Measurements from ENCODE around the gene CACTIN.
A peak's percentile ranks its signal among the peaks of the same experiment; 100 is the strongest.
"Not testable (repeated sequence)": the region's sequence is repeated elsewhere in the genome, so short reads cannot be mapped to it uniquely, and the experiment has no call there.

Gene CACTIN

DNA sequence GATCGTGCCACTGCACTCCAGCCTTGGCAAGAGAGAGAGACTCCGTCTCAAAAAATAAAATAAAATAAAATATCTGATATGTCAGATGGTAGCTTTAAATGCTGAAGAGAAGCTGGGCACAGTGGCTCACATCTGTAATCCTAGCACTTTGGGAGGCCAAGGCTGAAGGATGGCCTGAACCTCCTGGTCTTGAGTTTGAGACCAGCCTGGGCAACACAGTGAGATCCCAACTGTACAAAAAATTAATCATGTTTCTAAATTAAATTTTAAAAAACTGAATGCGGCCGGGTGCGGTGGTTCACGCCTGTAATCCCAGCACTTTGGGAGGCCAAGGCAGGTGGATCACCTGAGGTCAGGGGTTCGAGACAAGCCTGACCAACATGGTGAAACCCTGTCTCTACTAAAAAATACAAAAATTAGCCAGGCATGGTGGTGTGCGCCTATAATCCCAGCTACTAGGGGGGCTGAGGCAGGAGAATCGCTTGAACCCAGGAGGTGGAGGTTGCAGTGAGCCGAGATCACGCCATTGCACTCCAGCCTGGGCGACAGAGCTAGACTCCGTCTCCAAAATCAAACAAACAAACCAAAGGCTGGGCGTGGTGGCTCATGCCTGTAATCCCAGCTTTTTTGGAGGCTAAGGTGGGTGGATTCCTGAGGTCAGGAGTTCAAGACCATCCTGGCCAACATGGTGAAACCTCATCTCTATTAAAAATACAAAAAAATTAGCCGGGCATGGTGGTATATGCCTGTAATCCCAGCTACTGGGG, 42.4 kb downstream of the CACTIN start:
- H3K36me3 Mint-ChIP-seq (ENCODE audit: insufficient read depth); DNase-seq; H3K27me3 Mint-ChIP-seq; H3K4me1 Mint-ChIP-seq (ENCODE audit: low read depth in 2 of 2); H3K9me3 Mint-ChIP-seq; H3K4me3 Mint-ChIP-seq; ATAC-seq (replicated peaks); H3K27ac Mint-ChIP-seq: not testable (repeated sequence)

DNA sequence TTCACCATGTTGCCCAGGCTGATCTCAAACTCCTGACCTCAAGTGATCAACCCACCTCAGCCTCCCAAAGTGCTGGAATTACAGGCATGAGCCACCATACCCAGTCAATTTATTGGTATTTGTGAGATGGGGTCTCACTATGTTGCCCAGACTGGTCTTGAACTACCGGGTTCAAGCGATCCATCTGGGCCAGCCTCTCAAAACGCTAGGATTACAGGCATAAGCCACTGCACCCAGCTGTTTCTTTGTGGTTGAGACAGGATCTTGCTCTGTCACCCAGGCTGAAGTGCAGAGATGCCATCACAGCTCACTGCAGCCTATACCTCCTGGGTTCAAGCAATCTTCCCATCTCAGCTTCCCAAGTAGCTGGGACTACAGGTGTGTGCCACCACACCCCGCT, 44.8 kb downstream of the CACTIN start:
- not testable (repeated sequence) for ATAC-seq (replicated peaks); H3K36me3 Mint-ChIP-seq (ENCODE audit: insufficient read depth); H3K27me3 Mint-ChIP-seq; H3K4me3 Mint-ChIP-seq; DNase-seq; H3K27ac Mint-ChIP-seq; H3K9me3 Mint-ChIP-seq; H3K4me1 Mint-ChIP-seq (ENCODE audit: low read depth in 2 of 2)

DNA sequence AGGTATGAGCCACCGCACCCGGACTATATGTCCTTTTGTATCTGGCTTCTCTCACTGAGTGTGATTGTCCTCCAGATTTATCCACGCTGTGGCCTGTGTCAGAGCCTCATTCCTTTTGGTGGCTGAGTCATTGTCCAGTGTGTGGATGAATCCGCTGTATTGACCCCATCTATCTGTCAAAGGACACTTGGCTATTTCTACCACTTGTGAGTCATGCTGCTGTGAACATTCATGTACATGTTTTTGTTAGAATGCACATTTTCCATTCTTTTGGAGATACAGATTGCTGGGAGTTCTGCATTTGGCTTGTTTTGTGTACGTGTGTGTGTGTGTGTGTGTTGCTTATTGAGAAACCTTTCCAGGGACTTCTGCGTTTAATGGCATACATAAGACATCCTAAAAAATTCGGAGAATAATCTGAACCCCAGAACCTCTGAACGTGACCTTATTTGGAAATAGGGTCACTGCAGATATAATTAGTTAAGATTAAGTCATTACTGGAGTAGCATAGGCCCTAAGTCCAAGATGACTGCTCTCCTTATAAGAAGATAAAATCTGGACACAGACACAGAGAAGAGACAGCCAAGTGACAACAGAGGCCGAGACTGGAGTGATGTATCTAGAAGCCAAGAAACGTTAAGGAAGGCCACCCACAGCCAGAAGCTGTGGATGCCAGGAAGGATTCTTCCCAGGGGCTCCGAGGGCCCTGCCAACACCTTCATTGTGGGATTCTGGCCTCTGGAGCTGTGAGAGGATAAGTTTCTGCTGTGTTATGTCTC, 46.2 kb downstream of the CACTIN start:
- no peak for DNase-seq
- Mint-ChIP-seq H3K27me3 (no peaks in the 10 kb centered on the region), H3K4me3 (no peak overlapping the region), H3K9me3 (no peaks in the 10 kb centered on the region), H3K4me1 (ENCODE audit: low read depth in 2 of 2) (no peaks in the 10 kb centered on the region), H3K27ac (no peak overlapping the region), H3K36me3 (ENCODE audit: insufficient read depth) (peaks cover 9% of the 10 kb centered on the region)
- no peak for ATAC-seq (replicated peaks)

DNA sequence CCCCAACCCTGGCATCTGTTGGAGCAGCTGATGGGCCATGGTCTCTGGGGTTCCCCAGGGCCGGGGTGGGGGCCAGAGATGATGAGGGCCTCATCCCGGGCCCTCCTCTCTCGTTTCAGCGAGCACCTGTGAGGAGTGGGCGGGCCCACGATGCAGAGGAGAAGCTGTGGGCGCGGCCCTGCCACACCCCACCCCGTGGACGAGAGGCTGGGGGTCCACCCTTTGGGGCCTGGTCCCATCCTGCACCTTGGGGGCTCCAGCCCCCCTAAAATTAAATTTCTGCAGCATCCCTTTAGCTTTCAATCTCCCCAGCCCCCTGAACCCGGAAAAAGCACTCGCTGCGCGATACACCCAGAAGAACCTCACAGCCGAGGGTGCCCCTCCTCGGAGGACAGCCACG, 48.2 kb downstream of the CACTIN start:
- Mint-ChIP-seq H3K36me3 (ENCODE audit: insufficient read depth) (peaks cover 20% of the 10 kb centered on the region), H3K27me3 (no peaks in the 10 kb centered on the region), H3K4me1 (ENCODE audit: low read depth in 2 of 2) (peaks cover 0 to 7% of the 10 kb centered on the region in 2 donors), H3K4me3 (no peak overlapping the region), H3K27ac (peak overlapping the region in 1 of 2 donors; percentile 33), H3K9me3 (no peaks in the 10 kb centered on the region)
- DNase-seq (no peak), ATAC-seq (replicated peaks) (no peak)

DNA sequence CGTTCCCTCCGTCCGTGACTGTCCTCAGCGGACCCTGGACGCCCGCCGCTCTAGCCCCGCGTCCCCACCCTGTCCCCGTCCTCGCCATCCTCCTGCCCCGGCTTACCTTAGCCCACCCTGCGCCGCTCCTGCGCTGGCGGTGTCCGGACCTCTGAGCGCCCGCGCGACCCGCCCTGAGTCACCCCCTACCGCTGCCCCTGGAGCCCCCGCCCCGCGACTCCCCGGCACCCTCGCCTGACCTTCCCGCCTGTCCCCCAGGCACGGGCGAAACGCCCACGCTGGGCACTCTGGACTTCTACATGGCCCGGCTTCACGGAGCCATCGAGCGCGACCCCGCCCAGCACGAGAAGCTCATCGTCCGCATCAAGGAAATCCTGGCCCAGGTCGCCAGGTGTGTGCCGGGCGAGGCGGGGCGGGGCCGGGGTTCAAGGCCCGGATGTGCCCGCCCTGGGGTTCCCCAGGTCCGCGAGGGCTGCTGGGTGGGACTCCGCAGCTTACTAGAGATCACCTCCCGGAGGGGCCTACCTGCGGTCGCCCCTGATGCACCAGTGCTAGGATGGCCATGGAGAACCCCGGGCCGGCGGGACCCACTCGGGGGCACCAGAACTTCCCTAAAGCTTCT, 48.8 kb downstream of the CACTIN start:
- peaks cover 0 to 7% of the 10 kb centered on the region in 2 donors for H3K4me1 Mint-ChIP-seq (ENCODE audit: low read depth in 2 of 2)

DNA sequence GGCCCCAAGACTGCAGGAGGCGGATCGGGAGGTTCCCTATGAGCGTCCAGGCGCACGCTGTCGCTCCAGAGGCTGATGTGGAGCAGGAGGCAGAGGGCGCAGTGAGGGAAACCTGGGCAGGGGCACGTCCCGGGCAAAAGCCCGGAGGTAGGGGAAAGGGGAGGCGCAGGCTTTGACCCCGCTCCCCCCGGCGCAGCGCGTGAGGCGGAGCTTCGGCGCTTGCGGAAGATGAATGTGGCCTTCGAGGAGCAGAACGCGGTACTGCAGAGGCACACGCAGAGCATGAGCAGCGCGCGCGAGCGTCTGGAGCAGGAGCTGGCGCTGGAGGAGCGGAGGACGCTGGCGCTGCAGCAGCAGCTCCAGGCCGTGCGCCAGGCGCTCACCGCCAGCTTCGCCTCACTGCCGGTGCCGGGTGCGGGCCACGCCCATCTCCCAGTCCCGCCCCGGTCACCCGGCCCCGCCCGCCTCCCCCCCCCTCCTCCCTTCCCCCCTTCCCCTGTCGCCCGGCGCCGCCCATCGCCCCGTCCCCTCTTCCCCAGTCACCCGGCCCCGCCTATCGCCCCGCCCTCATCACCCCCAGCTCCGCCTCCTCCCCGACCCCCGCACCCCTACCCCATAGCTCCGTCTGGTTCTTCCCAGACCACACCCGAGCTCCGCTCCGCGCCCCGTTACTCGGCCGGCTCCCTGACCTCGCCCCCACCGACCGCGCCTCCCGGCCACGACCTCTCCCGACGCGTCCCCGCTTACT, 49.7 kb downstream of the CACTIN start:
- Mint-ChIP-seq H3K9me3 (no peaks in the 10 kb centered on the region), H3K27me3 (no peaks in the 10 kb centered on the region), H3K4me1 (ENCODE audit: low read depth in 2 of 2) (peaks cover 0 to 13% of the 10 kb centered on the region in 2 donors), H3K4me3 (no peak overlapping the region), H3K36me3 (ENCODE audit: insufficient read depth) (peaks cover 25% of the 10 kb centered on the region), H3K27ac (no peak overlapping the region)
- ATAC-seq (replicated peaks) (no peak), DNase-seq (no peak)

More for the DNA sequence above, 48.8 kb downstream of the CACTIN start:
- H3K27me3 Mint-ChIP-seq: no peaks in the 10 kb centered on the region
- no peaks in the 10 kb centered on the region for H3K9me3 Mint-ChIP-seq
- no peak overlapping the region for H3K4me3 Mint-ChIP-seq
- no peak overlapping the region for H3K27ac Mint-ChIP-seq
- H3K36me3 Mint-ChIP-seq (ENCODE audit: insufficient read depth): peaks cover 20% of the 10 kb centered on the region
- DNase-seq: no peak
- no peak for ATAC-seq (replicated peaks)

DNA sequence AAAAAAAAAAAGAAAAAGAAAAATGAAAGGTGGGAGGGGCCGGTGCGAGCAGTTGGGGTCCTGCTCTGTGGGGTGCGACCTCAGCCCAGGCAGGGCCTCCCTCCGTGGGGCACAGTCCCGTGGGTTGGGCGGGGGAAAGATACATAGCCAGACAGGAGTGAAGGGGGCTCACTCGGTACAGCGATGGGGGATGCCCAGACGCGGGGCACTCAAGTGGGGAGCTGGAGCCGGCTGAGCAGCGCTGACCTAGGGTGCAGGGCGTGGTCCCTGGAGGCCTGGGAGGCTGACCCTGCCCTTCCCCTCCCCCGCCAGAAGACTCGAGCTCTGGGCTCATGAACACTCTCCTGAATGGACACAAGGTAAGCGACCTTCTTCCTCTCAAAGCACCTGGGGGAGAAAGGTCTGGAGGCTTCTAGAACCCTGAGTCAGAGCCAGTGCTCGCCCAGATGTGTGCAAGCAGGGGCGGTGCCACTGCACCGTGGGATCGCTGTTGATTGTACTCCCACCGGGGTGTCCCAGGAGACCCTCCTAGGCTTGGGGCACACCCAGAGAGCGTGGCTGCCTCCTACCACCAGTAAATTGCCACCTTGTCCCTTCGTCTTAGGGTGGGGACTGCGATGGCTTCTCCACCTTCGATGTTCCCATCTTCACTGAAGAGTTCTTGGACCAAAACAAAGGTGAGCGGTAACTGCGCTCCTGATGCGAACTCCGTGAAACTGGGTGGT, 50.5 kb downstream of the CACTIN start:
- Mint-ChIP-seq H3K4me1 (ENCODE audit: low read depth in 2 of 2) (peaks cover 0 to 13% of the 10 kb centered on the region in 2 donors), H3K4me3 (no peak overlapping the region), H3K27me3 (no peaks in the 10 kb centered on the region), H3K9me3 (no peaks in the 10 kb centered on the region), H3K36me3 (ENCODE audit: insufficient read depth) (peaks cover 25% of the 10 kb centered on the region), H3K27ac (no peak overlapping the region)
- DNase-seq: no peak
- ATAC-seq (replicated peaks): no peak

DNA sequence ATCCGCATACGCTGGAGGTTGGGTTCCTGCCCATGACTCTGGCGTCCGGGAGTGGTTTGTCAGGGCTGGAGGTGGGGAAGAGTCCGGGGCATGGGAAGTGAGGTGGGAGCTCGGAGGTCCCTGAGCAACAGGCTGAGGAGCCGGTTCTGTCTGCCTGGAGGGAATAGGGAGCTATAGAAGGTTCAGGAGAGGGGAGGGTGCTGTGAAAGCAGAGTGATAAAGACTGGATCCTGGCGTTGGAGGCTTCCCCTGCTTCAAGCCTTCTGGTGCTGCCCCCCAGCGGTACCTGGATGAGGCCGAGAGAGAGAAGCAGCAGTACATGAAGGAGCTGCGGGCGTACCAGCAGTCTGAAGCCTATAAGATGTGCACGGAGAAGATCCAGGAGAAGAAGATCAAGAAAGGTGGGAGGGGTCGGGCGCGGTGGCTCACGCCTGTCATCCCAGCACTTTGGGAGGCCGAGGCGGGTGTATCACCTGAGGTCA, 51.3 kb downstream of the CACTIN start:
- DNase-seq: peak in 1 of 3 experiments; percentile 31
- H3K36me3 Mint-ChIP-seq (ENCODE audit: insufficient read depth): peaks cover 25% of the 10 kb centered on the region
- no peaks in the 10 kb centered on the region for H3K9me3 Mint-ChIP-seq
- peak overlapping the region; percentile 28 to 75 for H3K4me3 Mint-ChIP-seq
- no peaks in the 10 kb centered on the region for H3K27me3 Mint-ChIP-seq
- peak overlapping the region in 1 of 2 donors; percentile 62 for H3K27ac Mint-ChIP-seq
- no peak for ATAC-seq (replicated peaks)
- H3K4me1 Mint-ChIP-seq (ENCODE audit: low read depth in 2 of 2): peaks cover 0 to 13% of the 10 kb centered on the region in 2 donors

DNA sequence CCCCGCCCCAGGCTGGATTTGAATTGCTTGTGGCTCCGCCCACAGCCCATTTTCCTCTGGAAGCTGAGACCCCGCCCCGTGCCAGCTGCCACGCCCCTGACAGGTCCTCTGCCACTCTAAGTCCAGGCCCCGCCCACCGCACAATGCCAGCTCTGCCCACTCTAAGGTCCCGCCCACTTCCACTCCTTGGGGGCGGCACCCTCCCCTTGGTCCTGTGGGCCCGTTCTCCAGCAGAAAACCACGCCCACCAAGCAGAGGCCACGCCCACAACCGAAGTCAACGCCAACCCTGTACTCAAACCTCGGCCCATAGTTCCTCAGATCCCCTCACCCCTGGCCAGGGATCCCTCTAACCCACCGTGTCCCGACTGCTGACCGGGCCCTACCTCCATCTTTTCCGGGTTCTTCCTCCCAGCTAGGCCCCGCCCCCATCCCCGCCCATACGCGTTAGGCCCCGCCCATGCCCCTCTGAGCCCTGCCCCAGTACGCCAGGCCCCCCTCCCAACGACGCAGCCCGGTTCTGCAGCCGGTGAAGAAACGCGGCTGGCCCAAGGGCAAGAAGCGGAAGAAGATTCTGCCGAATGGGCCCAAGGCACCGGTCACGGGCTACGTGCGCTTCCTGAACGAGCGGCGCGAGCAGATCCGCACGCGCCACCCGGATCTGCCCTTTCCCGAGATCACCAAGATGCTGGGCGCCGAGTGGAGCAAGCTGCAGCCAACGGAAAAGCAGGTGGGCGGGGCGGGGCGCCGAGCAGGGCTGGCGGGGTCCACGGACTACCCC, 52.5 kb downstream of the CACTIN start:
- H3K4me3 Mint-ChIP-seq: peak overlapping the region; percentile 75 to 79
- peak overlapping the region; percentile 49 for H3K27ac Mint-ChIP-seq
- H3K27me3 Mint-ChIP-seq: no peaks in the 10 kb centered on the region
- H3K9me3 Mint-ChIP-seq: no peaks in the 10 kb centered on the region
- DNase-seq (peak; percentile 68 to 76 (median 76)), ATAC-seq (replicated peaks) (peak; percentile 11)
- peaks cover 0 to 13% of the 10 kb centered on the region in 2 donors for H3K4me1 Mint-ChIP-seq (ENCODE audit: low read depth in 2 of 2)
- peaks cover 28% of the 10 kb centered on the region for H3K36me3 Mint-ChIP-seq (ENCODE audit: insufficient read depth)

DNA sequence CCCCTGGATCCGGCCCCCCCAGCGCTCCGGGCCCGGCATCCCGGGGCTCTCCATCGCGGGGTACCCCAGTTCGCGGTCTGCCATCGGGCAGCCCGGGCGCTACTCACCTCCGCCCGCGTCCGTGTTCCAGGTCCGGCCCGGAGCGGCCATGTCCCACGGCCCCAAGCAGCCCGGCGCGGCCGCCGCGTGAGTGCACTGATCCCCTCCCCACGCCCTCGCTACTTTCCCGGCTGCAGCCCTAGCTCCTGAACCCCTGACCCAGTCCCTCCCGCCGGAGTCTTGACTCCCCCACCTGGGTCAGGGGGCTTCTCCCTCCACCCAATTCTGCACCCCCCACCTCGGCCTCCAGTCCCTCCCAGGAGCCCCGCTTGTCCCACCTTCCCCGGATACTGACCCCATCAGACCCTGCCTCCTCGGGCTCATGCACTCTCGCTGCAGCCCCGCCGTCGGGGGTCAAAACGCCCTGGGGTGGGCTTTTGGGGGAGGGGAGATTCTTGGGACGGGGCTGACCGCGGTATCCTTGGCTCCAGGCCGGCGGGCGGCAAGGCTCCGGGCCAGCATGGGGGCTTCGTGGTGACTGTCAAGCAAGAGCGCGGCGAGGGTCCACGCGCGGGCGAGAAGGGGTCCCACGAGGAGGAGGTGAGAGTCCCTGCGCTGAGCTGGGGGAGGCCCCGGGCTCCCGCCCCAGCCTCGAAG, 53.3 kb downstream of the CACTIN start:
- H3K4me1 Mint-ChIP-seq (ENCODE audit: low read depth in 2 of 2): peaks cover 0 to 13% of the 10 kb centered on the region in 2 donors
- H3K9me3 Mint-ChIP-seq: no peaks in the 10 kb centered on the region
- peak overlapping the region; percentile 75 to 79 for H3K4me3 Mint-ChIP-seq
- peak; percentile 1 for ATAC-seq (replicated peaks)
- no peaks in the 10 kb centered on the region for H3K27me3 Mint-ChIP-seq
- DNase-seq: no peak
- H3K36me3 Mint-ChIP-seq (ENCODE audit: insufficient read depth): peaks cover 28% of the 10 kb centered on the region
- peak overlapping the region in 1 of 2 donors; percentile 49 for H3K27ac Mint-ChIP-seq

DNA sequence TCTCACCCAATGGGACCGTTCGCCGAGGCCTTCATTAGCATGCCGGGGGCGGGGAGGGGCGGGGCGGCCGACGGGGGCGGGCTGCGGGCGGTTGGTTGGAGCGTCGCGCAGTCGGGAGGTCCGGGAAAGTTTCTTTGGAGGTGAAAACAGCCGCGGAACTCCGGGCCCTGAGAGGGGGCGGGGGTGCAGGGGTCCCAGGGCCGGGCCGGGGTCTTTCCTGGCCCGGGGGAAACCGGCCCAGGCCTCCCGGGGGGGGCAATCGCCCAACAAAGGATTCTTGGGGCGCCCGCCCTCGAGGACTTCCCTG, 53.8 kb downstream of the CACTIN start, which contains the start of gene HMG20B:
TSS of gene HMG20B (plus strand) at position 90 of the 307 bp plus-strand sequence. CDS start 366 bp downstream, outside the sequence.
- ATAC-seq (replicated peaks) (peak; percentile 3), DNase-seq (no peak)
- H3K27me3 Mint-ChIP-seq: no peaks in the 10 kb centered on the region
- H3K9me3 Mint-ChIP-seq: no peaks in the 10 kb centered on the region
- peak within 1 kb of the TSS; percentile 81 to 84 for H3K27ac Mint-ChIP-seq
- H3K4me3 Mint-ChIP-seq: peak within 1 kb of the TSS; percentile 75 to 79
- H3K4me1 Mint-ChIP-seq (ENCODE audit: low read depth in 2 of 2): peaks cover 0 to 13% of the 10 kb centered on the region in 2 donors
- H3K36me3 Mint-ChIP-seq (ENCODE audit: insufficient read depth): peaks cover 28% of the 10 kb centered on the region

All from effector memory CD8-positive, alpha-beta T cell (primary cell).